SK-N-SH treated with all-trans-retinoic acid at 6 μM for 48 hours (cell line): ENCODE results near the gene MAML3.

Experiments
- ARNTL ChIP-seq: fragments of 450-650 bp; formaldehyde crosslinking; IDR thresholded peaks from 2 replicates; pipeline ENCODE4 v1.5.0; 2020; ENCODE audit warnings: low read depth, mild to moderate bottlenecking, moderate library complexity, borderline replicate concordance
- CREB5 ChIP-seq: fragments of 250-450 bp; sonication (Bioruptor Pico); IDR thresholded peaks from 2 replicates; pipeline ENCODE4 v1.5.1; 2020; ENCODE audit warnings: low read depth, mild to moderate bottlenecking, moderate library complexity
- SNAI2 ChIP-seq: fragments of 250-450 bp; sonication (Bioruptor Pico); IDR thresholded peaks from 2 replicates; pipeline ENCODE4 v1.5.0; 2020; ENCODE audit warnings: mild to moderate bottlenecking, moderate library complexity
- ZFP30 ChIP-seq: fragments of 450-650 bp; formaldehyde crosslinking; IDR thresholded peaks from 2 replicates; pipeline ENCODE4 v1.5.0; 2022; ENCODE audit warnings: mild to moderate bottlenecking, moderate library complexity

- TF ChIP-seq CREB5 (no peak), ARNTL (CRISPR knock-in tag) (no peak), SNAI2 (no peak), ZFP30 (no peak)
These were observed 27.7 kb downstream of the MAML3 start for GRCh38 chr4:140126261-140126660.
